Neural cell (in vitro differentiated cells): Measurements from ENCODE around the gene SLX4. TPM values are rescaled to one million over a fixed set of nuclear protein-coding genes. Genes with fewer than 3 reads are reported as not detected.

Experiments used
- H2AFZ ChIP-seq: fragments of 200-600, 300-800 bp; sonication (generic), shearing (Covaris generic); 2 replicates; pipeline ENCODE4 v1.6.0; 2014; ENCODE audit warnings: low read depth, mild to moderate bottlenecking, antibody characterized with exemption, low read length, moderate library complexity
- H3F3A ChIP-seq: fragments of 200-600 bp; shearing (Covaris generic); 2 replicates; pipeline ENCODE4 v1.6.1; 2016; ENCODE audit warnings: mild to moderate bottlenecking, moderate library complexity, mixed read lengths, antibody characterized with exemption, low read length; ENCODE audit not compliant: insufficient read depth, poor library complexity, severe bottlenecking
- H3K27ac ChIP-seq: fragments of 200-600, 300-800 bp; sonication (generic), shearing (Covaris generic); 2 replicates; pipeline ENCODE4 v1.5.1; 2014; ENCODE audit warnings: mild to moderate bottlenecking, low read length, moderate library complexity
- H3K27me3 ChIP-seq: fragments of 300-800, 200-600 bp; sonication (generic), shearing (Covaris generic); 2 replicates; pipeline ENCODE4 v1.6.0; 2014; ENCODE audit warnings: mild to moderate bottlenecking, low read depth, low read length, moderate library complexity; ENCODE audit not compliant: insufficient read depth
- H3K36me3 ChIP-seq: fragments of 300-800, 200-600 bp; sonication (generic), shearing (Covaris generic); 2 replicates; pipeline ENCODE4 v1.5.1; 2014; ENCODE audit warnings: mild to moderate bottlenecking, antibody characterized with exemption, low read length, moderate library complexity; ENCODE audit not compliant: insufficient read depth
- H3K4me2 ChIP-seq: fragments of 300-800, 200-600 bp; sonication (generic), shearing (Covaris generic); 2 replicates; pipeline ENCODE4 v1.6.0; 2014; ENCODE audit warnings: mild to moderate bottlenecking, low read length
- H3K4me3 ChIP-seq: fragments of 300-800, 200-600 bp; sonication (generic), shearing (Covaris generic); 2 replicates; pipeline ENCODE4 v1.5.1; 2014; ENCODE audit warnings: mild to moderate bottlenecking, low read length, moderate library complexity
- H3K79me2 ChIP-seq: fragments of 200-600 bp; shearing (Covaris generic); replicated peaks from 2 replicates; pipeline ENCODE4 v1.6.0; 2014; ENCODE audit warnings: mild to moderate bottlenecking, low read length, moderate library complexity; ENCODE audit not compliant: insufficient read depth
- H3K9ac ChIP-seq: fragments of 300-800, 200-600 bp; sonication (generic), shearing (Covaris generic); 2 replicates; pipeline ENCODE4 v1.6.1; 2016; ENCODE audit warnings: mild to moderate bottlenecking, low read length, mixed read lengths
- H3K9me2 ChIP-seq: fragments of 200-600 bp; shearing (Covaris generic); 2 replicates; pipeline ENCODE4 v1.6.1; 2016; ENCODE audit warnings: mild to moderate bottlenecking, low read length, mixed read lengths; ENCODE audit not compliant: insufficient read depth
- H3K9me3 ChIP-seq: fragments of 200-600, 300-800 bp; sonication (generic), shearing (Covaris generic); 2 replicates; pipeline ENCODE4 v1.6.1; 2016; ENCODE audit warnings: mild to moderate bottlenecking, mixed run types, low read length, moderate library complexity, mixed read lengths
- H4K20me1 ChIP-seq: fragments of 200-600 bp; shearing (Covaris generic); 2 replicates; pipeline ENCODE4 v1.6.1; 2016; ENCODE audit warnings: mild to moderate bottlenecking, mixed run types; ENCODE audit not compliant: insufficient read depth
- CTCF ChIP-seq: fragments of 450-650 bp; IDR thresholded peaks from 2 replicates; pipeline ENCODE4 v1.5.1; 2014; ENCODE audit warnings: antibody characterized with exemption, mild to moderate bottlenecking, moderate library complexity; ENCODE audit not compliant: poor library complexity, severe bottlenecking
- EP300 ChIP-seq: fragments of 450-650 bp; conservative IDR thresholded peaks from 2 replicates; pipeline ENCODE4 v1.6.1; 2014; ENCODE audit warnings: antibody characterized with exemption, mild to moderate bottlenecking, moderate library complexity; ENCODE audit not compliant: poor library complexity, severe bottlenecking
- EZH2 ChIP-seq: fragments of 200-600, 300-800 bp; shearing (Covaris generic), sonication (generic); IDR thresholded peaks from 2 replicates; pipeline ENCODE4 v1.6.1; 2014; ENCODE audit warnings: antibody characterized with exemption, low read length, borderline replicate concordance, mild to moderate bottlenecking; ENCODE audit not compliant: insufficient read depth, poor library complexity, severe bottlenecking
- MXI1 ChIP-seq: fragments of 450-650 bp; conservative IDR thresholded peaks from 2 replicates; pipeline ENCODE4 v1.6.1; 2014; ENCODE audit warnings: antibody characterized with exemption, mild to moderate bottlenecking; ENCODE audit not compliant: poor library complexity, severe bottlenecking
- POLR2AphosphoS5 ChIP-seq: IDR thresholded peaks from 2 replicates; pipeline ENCODE4 v1.6.1; 2012
- RAD21 ChIP-seq: fragments of 450-650 bp; conservative IDR thresholded peaks from 2 replicates; pipeline ENCODE4 v1.6.1; 2014; ENCODE audit warnings: antibody characterized with exemption, mild to moderate bottlenecking, moderate library complexity
- SMC3 ChIP-seq: fragments of 450-650 bp; conservative IDR thresholded peaks from 2 replicates; pipeline ENCODE4 v1.6.1; 2014; ENCODE audit warnings: antibody characterized with exemption, mild to moderate bottlenecking, moderate library complexity; ENCODE audit not compliant: poor library complexity
- TAF1 ChIP-seq: IDR thresholded peaks from 2 replicates; pipeline ENCODE4 v1.6.1; 2012; ENCODE audit warnings: low read depth
- polyA plus RNA-seq: library from polyadenylated mRNA; depleted of rRNA; stranded (reverse); fragments of >200 nt; gene quantifications from 2 replicates; pipeline ENCODE4 v1.2.3, GENCODE V29; 2014
- TF ChIP-seq, protein P1 (sequence below): IDR thresholded peaks from 2 replicates; pipeline ENCODE4 v1.6.1; 2012; ENCODE audit warnings: borderline replicate concordance

The SLX4 gene
- polyA plus RNA-seq, 1 donor from 2014 or later: 2.9 TPM

- TF ChIP-seq SMC3 (no peak), CTCF (no peak), MXI1 (no peak), EP300 (no peak)
- H3F3A ChIP-seq: no peaks in the 10 kb centered on the region
- H3K79me2 ChIP-seq: no peaks in the 10 kb centered on the region
- no peaks in the 10 kb centered on the region for H4K20me1 ChIP-seq
- H3K9me2 ChIP-seq: no peaks in the 10 kb centered on the region
- H3K9me3 ChIP-seq: no peaks in the 10 kb centered on the region
- no peaks in the 10 kb centered on the region for H3K36me3 ChIP-seq
- no peak overlapping the region for H3K4me2 ChIP-seq
- H3K9ac ChIP-seq: no peak overlapping the region
- H3K4me3 ChIP-seq: no peak overlapping the region
- no peak overlapping the region for H3K27ac ChIP-seq
- H2AFZ ChIP-seq: no peak overlapping the region
- H3K27me3 ChIP-seq: no peaks in the 10 kb centered on the region
Measured at GRCh38 chr16:3580251-3580651, 31.2 kb downstream of the SLX4 start.

GRCh38 chr16:3579776-3580175, 31.6 kb downstream of the SLX4 start:
- no peaks in the 10 kb centered on the region for H3K79me2 ChIP-seq
- no peak overlapping the region for H2AFZ ChIP-seq
- no peaks in the 10 kb centered on the region for H3K27me3 ChIP-seq
- TF ChIP-seq SMC3: no peak
- no peak for TF ChIP-seq POLR2AphosphoS5
- no peak for TF ChIP-seq EZH2
- no peak for TF ChIP-seq EP300
- TF ChIP-seq CTCF: no peak
- no peak for TF ChIP-seq RAD21
- TF ChIP-seq, protein P1, sequence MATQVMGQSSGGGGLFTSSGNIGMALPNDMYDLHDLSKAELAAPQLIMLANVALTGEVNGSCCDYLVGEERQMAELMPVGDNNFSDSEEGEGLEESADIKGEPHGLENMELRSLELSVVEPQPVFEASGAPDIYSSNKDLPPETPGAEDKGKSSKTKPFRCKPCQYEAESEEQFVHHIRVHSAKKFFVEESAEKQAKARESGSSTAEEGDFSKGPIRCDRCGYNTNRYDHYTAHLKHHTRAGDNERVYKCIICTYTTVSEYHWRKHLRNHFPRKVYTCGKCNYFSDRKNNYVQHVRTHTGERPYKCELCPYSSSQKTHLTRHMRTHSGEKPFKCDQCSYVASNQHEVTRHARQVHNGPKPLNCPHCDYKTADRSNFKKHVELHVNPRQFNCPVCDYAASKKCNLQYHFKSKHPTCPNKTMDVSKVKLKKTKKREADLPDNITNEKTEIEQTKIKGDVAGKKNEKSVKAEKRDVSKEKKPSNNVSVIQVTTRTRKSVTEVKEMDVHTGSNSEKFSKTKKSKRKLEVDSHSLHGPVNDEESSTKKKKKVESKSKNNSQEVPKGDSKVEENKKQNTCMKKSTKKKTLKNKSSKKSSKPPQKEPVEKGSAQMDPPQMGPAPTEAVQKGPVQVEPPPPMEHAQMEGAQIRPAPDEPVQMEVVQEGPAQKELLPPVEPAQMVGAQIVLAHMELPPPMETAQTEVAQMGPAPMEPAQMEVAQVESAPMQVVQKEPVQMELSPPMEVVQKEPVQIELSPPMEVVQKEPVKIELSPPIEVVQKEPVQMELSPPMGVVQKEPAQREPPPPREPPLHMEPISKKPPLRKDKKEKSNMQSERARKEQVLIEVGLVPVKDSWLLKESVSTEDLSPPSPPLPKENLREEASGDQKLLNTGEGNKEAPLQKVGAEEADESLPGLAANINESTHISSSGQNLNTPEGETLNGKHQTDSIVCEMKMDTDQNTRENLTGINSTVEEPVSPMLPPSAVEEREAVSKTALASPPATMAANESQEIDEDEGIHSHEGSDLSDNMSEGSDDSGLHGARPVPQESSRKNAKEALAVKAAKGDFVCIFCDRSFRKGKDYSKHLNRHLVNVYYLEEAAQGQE: no peak
- no peak for TF ChIP-seq MXI1
- no peak for TF ChIP-seq TAF1
- no peaks in the 10 kb centered on the region for H3K9me3 ChIP-seq
- H3K9ac ChIP-seq: no peak overlapping the region
- H3K36me3 ChIP-seq: no peaks in the 10 kb centered on the region
- H3K4me3 ChIP-seq: no peak overlapping the region
- no peaks in the 10 kb centered on the region for H3K9me2 ChIP-seq
- H3K4me2 ChIP-seq: no peak overlapping the region
- H3K27ac ChIP-seq: no peak overlapping the region
- H3F3A ChIP-seq: no peaks in the 10 kb centered on the region
- H4K20me1 ChIP-seq: no peaks in the 10 kb centered on the region
